Panc1 (cell line): ENCODE measurements around the gene RAG1. TPM values are rescaled to one million over a fixed set of nuclear protein-coding genes. Genes with fewer than 3 reads are reported as not detected.

Source experiments
- ATAC-seq: fragments of 200-7000 bp; cut with Tn5 transposase; 2 replicates; pipeline ENCODE4 v1.9.1; 2020; ENCODE audit warnings: mild to moderate bottlenecking, moderate library complexity
- BruUV-seq: library from RNA; stranded (reverse); fragments of 400-500 nt; replicated peaks from 2 replicates; lab custom pipeline; 2021; lab: Mats Ljungman, UMichigan
- CTCF ChIA-PET: fragments of 300-600 bp; sonication (Branson Sonifier 250); formaldehyde crosslinking; loops from one replicate; lab custom pipeline; 2022; ENCODE audit warnings: antibody characterized with exemption; lab: Charles Lee
- POLR2A ChIA-PET: fragments of 300-600 bp; sonication (Branson Sonifier 250); formaldehyde crosslinking; loops from one replicate; lab custom pipeline; 2022; ENCODE audit warnings: antibody characterized with exemption; lab: Charles Lee
- DNase-seq: peaks from one replicate; pipeline ENCODE4 v3.0.0-alpha.2; 2010; ENCODE audit warnings: low read depth, low spot score
- H3K27ac ChIP-seq: 2 replicates; pipeline ENCODE4 v1.5.1; 2011; ENCODE audit warnings: mild to moderate bottlenecking, low read length, inconsistent platforms
- H3K27me3 ChIP-seq: fragments of 200-500 bp; sonication (Bioruptor generic); 2 replicates; pipeline ENCODE4 v1.6.0; 2014; ENCODE audit warnings: low read length, inconsistent platforms; ENCODE audit not compliant: control insufficient read depth, insufficient read depth
- H3K36me3 ChIP-seq: fragments of 200-500 bp; sonication (Bioruptor generic); 2 replicates; pipeline ENCODE4 v1.5.1; 2014; ENCODE audit warnings: inconsistent platforms, mild to moderate bottlenecking, low read length, moderate library complexity; ENCODE audit not compliant: control insufficient read depth, insufficient read depth
- H3K4me1 ChIP-seq: 2 replicates; pipeline ENCODE4 v1.5.1; 2011; ENCODE audit warnings: inconsistent platforms, mild to moderate bottlenecking, low read length, moderate library complexity; ENCODE audit not compliant: control insufficient read depth, insufficient read depth
- H3K4me3 ChIP-seq, 2 experiments: 2 replicates each; pipeline ENCODE4 v1.5.1; 2011 to 2012; ENCODE audit warnings: low read depth in 2 of 2, low read length in 2 of 2, mild to moderate bottlenecking in 2 of 2, inconsistent platforms in 1 of 2, moderate library complexity in 1 of 2
- H3K9me3 ChIP-seq: fragments of 200-500 bp; sonication (Bioruptor generic); 2 replicates; pipeline ENCODE4 v1.5.1; 2014; ENCODE audit warnings: low read depth, mild to moderate bottlenecking, inconsistent platforms, low read length, moderate library complexity; ENCODE audit not compliant: control insufficient read depth, insufficient read depth
- POLR2AphosphoS5 ChIP-seq: IDR thresholded peaks from 2 replicates; pipeline ENCODE4 v1.6.1; 2012; ENCODE audit warnings: mild to moderate bottlenecking, low read depth, low read length, moderate library complexity
- REST ChIP-seq, 2 experiments: IDR thresholded peaks; 2 replicates each; pipeline ENCODE4 v1.6.1; 2011 to 2012; ENCODE audit warnings: low read depth in 2 of 2, control low read depth in 1 of 2, low read length in 1 of 2, mild to moderate bottlenecking in 1 of 2, moderate library complexity in 1 of 2; ENCODE audit not compliant: insufficient read depth in 1 of 2
- SIN3A ChIP-seq: IDR thresholded peaks from 2 replicates; pipeline ENCODE4 v1.6.1; 2012; ENCODE audit warnings: low read depth, mild to moderate bottlenecking, low read length, moderate library complexity, borderline replicate concordance; ENCODE audit not compliant: insufficient read depth
- TCF7L2 ChIP-seq: IDR thresholded peaks from 2 replicates; pipeline ENCODE4 v1.6.1; 2011; ENCODE audit warnings: mild to moderate bottlenecking, low read depth, low read length, inconsistent platforms
- in situ Hi-C: cut with HindIII; loops from 2 replicates; pipeline ENCODE4 v1.10.0; 2016; ENCODE audit warnings: low sequenced_read_pairs, low pct_unique_long_range_greater_than_20kb
- intact Hi-C: fragments of 100-400 bp; cut with micrococcal nuclease; formaldehyde crosslinking; loops from one replicate; pipeline ENCODE4 v1.10.0; 2022; ENCODE audit not compliant: unreplicated experiment
- total RNA-seq: library from RNA; stranded (reverse); gene quantifications from one replicate; pipeline ENCODE4 v1.2.1, GENCODE V29; 2021; ENCODE audit not compliant: unreplicated experiment
- TF ChIP-seq, protein P1 (sequence below): fragments of 450-650 bp; IDR thresholded peaks from 2 replicates; pipeline ENCODE4 v1.5.1; 2017; ENCODE audit warnings: mild to moderate bottlenecking

Gene RAG1
- total RNA-seq, 1 experiment from 2014 or later: 0.44 TPM

DNA sequence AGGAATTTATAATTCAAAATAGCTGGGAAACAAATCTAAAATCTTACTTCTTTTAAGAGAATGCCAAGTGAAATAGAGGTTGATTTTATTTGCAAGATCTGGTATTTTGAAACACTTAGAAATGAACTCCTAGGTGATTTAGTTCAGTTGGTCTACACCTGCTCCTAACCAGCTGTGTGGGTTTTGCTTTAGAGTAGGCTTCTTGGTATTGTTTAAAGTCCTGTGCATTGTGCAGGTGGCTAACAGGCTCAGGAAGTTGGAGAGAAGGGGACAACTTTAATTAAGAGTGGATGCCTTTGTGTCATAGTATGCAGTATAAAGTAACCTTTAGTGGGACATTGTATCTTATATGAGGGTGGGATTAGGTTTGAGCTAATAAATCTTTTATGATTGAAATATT lies 34.3 kb downstream of the RAG1 start:
- Histone ChIP-seq H3K4me3 (no peak overlapping the region), H3K36me3 (no peaks in the 10 kb centered on the region), H3K27me3 (no peaks in the 10 kb centered on the region), H3K4me1 (no peaks in the 10 kb centered on the region), H3K27ac (no peak overlapping the region; the same call in 1 of the 2 replicates), H3K9me3 (no peaks in the 10 kb centered on the region)
- CTCF ChIA-PET: no interaction called here
- BruUV-seq: no TSS peak
- intact Hi-C loops (no loop called here), in situ Hi-C loops (no loop called here)
- DNase-seq (no peak), ATAC-seq (no peak)
- POLR2A ChIA-PET: no interaction called here
- TF ChIP-seq REST (IDR thresholded peaks at IDR 0.05; ENCODE audit: insufficient read depth in 1 of 2, low read depth in 2 of 2, low read length in 1 of 2) (no peak), POLR2AphosphoS5 (no peak), SIN3A (no peak), TCF7L2 (no peak)
- TF ChIP-seq, protein P1, sequence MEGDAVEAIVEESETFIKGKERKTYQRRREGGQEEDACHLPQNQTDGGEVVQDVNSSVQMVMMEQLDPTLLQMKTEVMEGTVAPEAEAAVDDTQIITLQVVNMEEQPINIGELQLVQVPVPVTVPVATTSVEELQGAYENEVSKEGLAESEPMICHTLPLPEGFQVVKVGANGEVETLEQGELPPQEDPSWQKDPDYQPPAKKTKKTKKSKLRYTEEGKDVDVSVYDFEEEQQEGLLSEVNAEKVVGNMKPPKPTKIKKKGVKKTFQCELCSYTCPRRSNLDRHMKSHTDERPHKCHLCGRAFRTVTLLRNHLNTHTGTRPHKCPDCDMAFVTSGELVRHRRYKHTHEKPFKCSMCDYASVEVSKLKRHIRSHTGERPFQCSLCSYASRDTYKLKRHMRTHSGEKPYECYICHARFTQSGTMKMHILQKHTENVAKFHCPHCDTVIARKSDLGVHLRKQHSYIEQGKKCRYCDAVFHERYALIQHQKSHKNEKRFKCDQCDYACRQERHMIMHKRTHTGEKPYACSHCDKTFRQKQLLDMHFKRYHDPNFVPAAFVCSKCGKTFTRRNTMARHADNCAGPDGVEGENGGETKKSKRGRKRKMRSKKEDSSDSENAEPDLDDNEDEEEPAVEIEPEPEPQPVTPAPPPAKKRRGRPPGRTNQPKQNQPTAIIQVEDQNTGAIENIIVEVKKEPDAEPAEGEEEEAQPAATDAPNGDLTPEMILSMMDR: no peak

DNA sequence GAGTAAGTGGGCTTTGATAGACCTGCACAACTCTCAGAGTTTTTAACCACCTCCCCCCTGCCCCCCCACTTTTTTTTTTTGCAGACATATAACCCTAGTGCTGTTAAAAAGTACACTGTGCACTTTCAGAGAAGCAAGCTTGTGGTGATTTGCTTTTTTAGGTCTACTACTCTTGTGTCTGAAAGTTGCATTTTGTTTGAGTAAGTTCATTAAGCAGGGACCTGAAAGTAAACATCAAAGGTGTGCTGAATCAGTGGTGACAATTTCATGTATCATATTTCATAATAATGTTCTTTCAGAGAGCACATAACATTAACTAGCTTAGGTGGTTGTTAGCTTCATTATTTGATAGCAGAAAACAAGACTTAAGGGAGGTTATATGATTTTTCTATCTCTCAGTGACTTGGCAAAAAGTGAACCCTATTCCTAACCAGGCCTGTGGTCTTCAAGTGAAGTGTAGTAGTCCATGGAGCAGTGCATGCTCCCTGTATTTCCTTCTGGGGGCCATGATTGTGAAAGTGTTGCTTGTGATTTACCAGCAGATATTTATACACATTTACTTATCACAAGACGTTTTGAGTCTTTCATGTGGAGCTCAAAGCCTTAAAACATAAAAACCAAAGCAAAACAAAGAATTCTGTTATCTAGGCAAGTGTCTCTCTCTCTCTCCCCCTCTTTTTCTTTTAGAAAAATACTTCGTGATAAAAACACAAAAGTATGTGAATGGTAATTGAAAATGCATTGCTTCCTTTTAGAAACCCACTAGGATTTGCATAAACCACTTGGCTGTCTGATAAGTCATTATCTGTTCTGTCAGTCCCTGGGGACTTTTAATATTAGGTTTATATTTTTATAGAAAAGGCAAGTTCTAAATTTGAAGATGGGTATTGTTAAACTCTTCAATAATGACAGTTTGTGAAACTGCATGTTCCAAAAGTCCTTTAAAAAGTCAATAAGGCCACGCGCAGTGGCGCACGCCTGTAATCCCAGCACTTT lies 37.7 kb downstream of the RAG1 start:
- DNase-seq (no peak), ATAC-seq (no peak)
- Histone ChIP-seq H3K36me3 (no peaks in the 10 kb centered on the region), H3K4me1 (no peaks in the 10 kb centered on the region), H3K27me3 (no peaks in the 10 kb centered on the region), H3K4me3 (no peak overlapping the region), H3K9me3 (no peaks in the 10 kb centered on the region), H3K27ac (no peak overlapping the region)
- BruUV-seq: no TSS peak
- TF ChIP-seq REST (IDR thresholded peaks at IDR 0.05; ENCODE audit: insufficient read depth in 1 of 2, low read depth in 2 of 2, low read length in 1 of 2) (no peak), POLR2AphosphoS5 (no peak), SIN3A (no peak), TCF7L2 (no peak)
- TF ChIP-seq, protein P1: no peak
- ChIA-PET CTCF (no interaction called here), POLR2A (no interaction called here)
- in situ Hi-C loops: no loop called here
- intact Hi-C loops: no loop called here
